ENCODE measurements around the gene ZNF77. TPM values are rescaled to one million over a fixed set of nuclear protein-coding genes. Genes with fewer than 3 reads are reported as not detected.
A peak's percentile ranks its signal among the peaks of the same experiment; 100 is the strongest.

Gene ZNF77
- total RNA-seq, 4 donors from 2014 or later = 2.2 to 4.5 (median 3.3) TPM

- TF ChIP-seq EP300 (IDR thresholded peaks at IDR 0.05) (peak; percentile 83 to 97), CTCF (IDR thresholded peaks at IDR 0.05) (no peak), POLR2A (IDR thresholded peaks at IDR 0.05) (peak; percentile 68 to 86)
- WGBS, 2 donors = 0 to 1% methylated on average over 47 to 48 of the region's 53 CpGs
- DNase-seq (ENCODE audit: low spot score in 2 of 2) = peak; percentile 100
- Histone ChIP-seq H3K36me3 (no peaks in the 10 kb centered on the region), H3K27ac (peak overlapping the region; percentile 93 to 99 (median 98)), H3K9me3 (no peaks in the 10 kb centered on the region), H3K27me3 (no peaks in the 10 kb centered on the region), H3K4me3 (peak overlapping the region; percentile 76 to 89 (median 82)), H3K4me1 (peaks cover 3 to 18% (median 11%) of the 10 kb centered on the region in 4 donors)
Measured at GRCh38 chr19:2950286-2951124, 5.7 kb upstream of the ZNF77 start.

- Histone ChIP-seq H3K9me3 (no peaks in the 10 kb centered on the region), H3K4me1 (peaks cover 3 to 21% (median 11%) of the 10 kb centered on the region in 4 donors), H3K4me3 (peak overlapping the region; percentile 76 to 89 (median 82)), H3K27ac (peak overlapping the region; percentile 93 to 99 (median 98)), H3K27me3 (no peaks in the 10 kb centered on the region), H3K36me3 (no peaks in the 10 kb centered on the region)
- TF ChIP-seq EP300 (IDR thresholded peaks at IDR 0.05) (no peak), POLR2A (IDR thresholded peaks at IDR 0.05) (no peak), CTCF (IDR thresholded peaks at IDR 0.05) (no peak)
- WGBS, 2 donors = 1% methylated on average over 11 of the region's 11 CpGs
- peak in 1 of 2 donors; percentile 38 for DNase-seq (ENCODE audit: low spot score in 2 of 2)
Measured at GRCh38 chr19:2949939-2950285, 5.1 kb upstream of the ZNF77 start.

- no peaks in the 10 kb centered on the region for H3K36me3 ChIP-seq
- TF ChIP-seq CTCF (IDR thresholded peaks at IDR 0.05) (no peak), POLR2A (IDR thresholded peaks at IDR 0.05) (no peak), EP300 (IDR thresholded peaks at IDR 0.05) (no peak)
- no peak for DNase-seq (ENCODE audit: low spot score in 2 of 2)
- peaks cover 3 to 33% (median 16%) of the 10 kb centered on the region in 4 donors for H3K4me1 ChIP-seq
- H3K27ac ChIP-seq = peak overlapping the region; percentile 88 to 100 (median 93)
- H3K27me3 ChIP-seq = no peaks in the 10 kb centered on the region
- H3K9me3 ChIP-seq = no peaks in the 10 kb centered on the region
- peak overlapping the region; percentile 79 to 92 (median 86) for H3K4me3 ChIP-seq
- WGBS, 2 donors = 37 to 42% methylated on average over 17 of the region's 17 CpGs
Measured at GRCh38 chr19:2945575-2946184, 909 bp upstream of the ZNF77 start.

- Histone ChIP-seq H3K9me3 (no peaks in the 10 kb centered on the region), H3K36me3 (peaks cover 0 to 9% (median 1%) of the 10 kb centered on the region in 3 donors), H3K4me1 (peaks cover 0 to 29% (median 11%) of the 10 kb centered on the region in 4 donors), H3K4me3 (peak overlapping the region; percentile 79 to 99 (median 86)), H3K27me3 (no peaks in the 10 kb centered on the region), H3K27ac (peak overlapping the region in 3 of 4 donors; percentile 88 to 100 (median 93))
- no peak for DNase-seq (ENCODE audit: low spot score in 2 of 2)
- 3% methylated on average over 21 to 23 of the region's 23 CpGs for WGBS, 2 donors
- TF ChIP-seq POLR2A (IDR thresholded peaks at IDR 0.05) (no peak), CTCF (IDR thresholded peaks at IDR 0.05) (no peak), EP300 (IDR thresholded peaks at IDR 0.05) (no peak)
Measured at GRCh38 chr19:2944403-2944774, 382 bp downstream of the ZNF77 start.

Measured in tibial nerve (tissue), 4 donors.